GOT3 (cell line): ENCODE data around the gene MLLT1.
"Not testable (repeated sequence)": the region's sequence is repeated elsewhere in the genome, so short reads cannot be mapped to it uniquely, and the experiment has no call there.

ENCODE experiments used
- DNase-seq: peaks from one replicate; lab custom pipeline; 2025; ENCODE audit warnings: mixed read lengths; lab: John Stamatoyannopoulos, UW

MLLT1 gene

GRCh38 chr19:6279931-6280591 is at the start of gene MLLT1:
Gene MLLT1, minus strand, starts transcription at chr19:6279975. Its CDS starts 191 bp downstream, at chr19:6279784.
- peak; percentile 80 for DNase-seq

DNA sequence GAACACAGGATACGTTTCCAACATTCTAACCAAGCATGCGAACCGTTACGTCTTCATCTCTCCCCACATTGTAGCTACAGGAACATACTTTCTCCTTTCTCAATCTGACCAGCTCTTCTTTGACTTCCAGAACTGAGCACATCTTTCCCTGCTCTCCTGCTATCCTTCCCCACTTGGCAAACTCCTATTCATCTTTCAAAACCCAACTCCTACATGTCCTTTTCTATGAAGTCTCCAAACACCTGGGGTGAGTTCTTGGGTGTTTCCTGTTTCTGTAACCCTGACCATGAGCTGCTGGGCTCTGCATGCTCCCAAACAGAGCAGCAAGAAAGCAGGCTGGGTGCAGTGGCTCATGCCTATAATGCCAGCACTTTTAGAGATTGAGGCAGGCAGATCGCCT is 47.0 kb upstream of the MLLT1 start:
- no peak for DNase-seq

DNA sequence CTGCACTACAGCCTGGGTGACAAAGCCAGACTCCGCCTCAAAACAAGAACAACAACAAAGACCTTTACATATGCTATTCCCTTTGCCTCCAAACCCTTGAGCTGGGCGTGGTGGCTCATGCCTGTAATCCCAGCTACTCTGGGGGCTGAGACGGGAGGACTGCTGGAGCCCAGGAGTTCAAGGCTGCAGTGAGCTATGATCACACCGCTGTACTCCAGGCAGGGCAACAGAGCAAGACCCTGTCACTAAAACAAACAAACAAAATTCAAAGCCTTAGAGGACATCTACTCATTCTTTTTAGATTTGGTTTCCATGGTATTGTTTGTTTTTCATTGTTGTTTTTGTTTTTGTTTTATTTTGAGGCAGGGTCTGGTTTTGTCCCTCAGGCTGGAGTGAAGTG is 45.8 kb upstream of the MLLT1 start:
- no peak for DNase-seq

- no peak for DNase-seq
Measured at GRCh38 chr19:6324757-6325156, 45.0 kb upstream of the MLLT1 start.

GRCh38 chr19:6322284-6322683 is 42.5 kb upstream of the MLLT1 start:
- DNase-seq: no peak

GRCh38 chr19:6319376-6319775 is 39.6 kb upstream of the MLLT1 start:
- DNase-seq: no peak

- no peak for DNase-seq
Measured at GRCh38 chr19:6318772-6319171, 39.0 kb upstream of the MLLT1 start.

DNA sequence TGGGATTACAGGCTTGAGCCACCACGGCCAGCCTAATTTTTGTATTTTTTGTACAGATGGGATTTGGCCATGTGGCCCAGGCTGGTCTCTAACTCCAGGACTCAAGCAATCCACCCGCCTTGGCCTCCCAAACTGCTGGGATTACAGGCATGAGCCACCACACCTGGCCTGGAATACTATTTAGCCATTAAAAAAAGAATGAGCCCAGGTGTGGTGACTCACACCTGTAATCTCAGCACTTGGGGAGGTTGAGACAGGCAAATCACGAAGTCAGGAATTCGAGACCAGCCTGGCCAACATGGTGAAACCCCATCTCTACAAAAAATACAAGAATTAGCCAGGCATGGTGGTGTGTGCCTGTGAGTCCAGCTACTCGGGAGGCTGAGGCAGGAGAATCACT is 35.9 kb upstream of the MLLT1 start:
- DNase-seq: not testable (repeated sequence)

DNA sequence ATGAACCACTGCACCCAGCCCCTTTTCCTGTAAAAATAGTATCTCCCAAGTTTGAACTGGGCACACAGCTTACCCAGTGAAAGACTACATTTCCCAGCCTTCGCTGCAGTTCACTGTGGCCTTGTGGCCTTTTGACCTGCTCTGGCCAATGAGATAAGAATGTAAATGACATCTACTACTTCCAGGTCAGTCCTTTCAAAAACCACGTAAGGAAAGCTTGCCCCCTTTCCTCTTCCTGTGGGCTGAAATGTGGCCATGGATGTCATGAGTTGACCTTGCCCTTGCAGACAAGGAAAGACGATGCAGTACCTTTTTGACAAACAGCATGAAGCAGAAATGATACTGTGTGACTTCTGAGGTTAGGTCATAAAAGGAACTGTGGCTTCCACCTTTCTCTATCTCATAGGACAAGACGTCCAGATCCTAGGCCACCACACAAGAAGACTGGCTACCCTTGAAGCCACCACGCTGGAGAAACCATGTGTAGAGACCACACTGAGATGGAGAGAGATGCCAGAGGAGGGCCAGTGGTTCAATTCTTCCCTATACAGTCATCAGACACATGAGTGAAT is 33.7 kb upstream of the MLLT1 start:
- DNase-seq: no peak

GRCh38 chr19:6312018-6312417 is 32.2 kb upstream of the MLLT1 start:
- DNase-seq: no peak

DNA sequence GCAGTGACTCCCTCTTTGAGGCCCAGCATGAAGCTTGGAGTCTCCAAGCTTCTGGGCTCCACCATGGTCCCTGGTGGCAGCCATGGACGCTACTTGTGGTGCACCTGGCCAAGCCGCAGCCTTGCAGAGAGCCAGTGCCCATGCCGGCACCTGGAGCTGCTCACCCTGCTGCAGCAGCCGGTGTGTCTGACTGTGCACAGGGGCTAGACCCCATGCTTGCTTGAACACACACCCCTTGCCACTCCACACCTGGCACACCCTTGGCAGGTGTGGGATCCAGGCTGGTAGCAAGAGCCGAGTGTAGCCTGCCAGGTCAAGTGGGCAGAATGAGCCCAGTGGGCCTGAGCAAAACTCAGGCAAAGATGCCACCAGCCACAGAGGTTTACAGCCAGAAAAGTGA is 18.6 kb upstream of the MLLT1 start:
- no peak for DNase-seq

DNA sequence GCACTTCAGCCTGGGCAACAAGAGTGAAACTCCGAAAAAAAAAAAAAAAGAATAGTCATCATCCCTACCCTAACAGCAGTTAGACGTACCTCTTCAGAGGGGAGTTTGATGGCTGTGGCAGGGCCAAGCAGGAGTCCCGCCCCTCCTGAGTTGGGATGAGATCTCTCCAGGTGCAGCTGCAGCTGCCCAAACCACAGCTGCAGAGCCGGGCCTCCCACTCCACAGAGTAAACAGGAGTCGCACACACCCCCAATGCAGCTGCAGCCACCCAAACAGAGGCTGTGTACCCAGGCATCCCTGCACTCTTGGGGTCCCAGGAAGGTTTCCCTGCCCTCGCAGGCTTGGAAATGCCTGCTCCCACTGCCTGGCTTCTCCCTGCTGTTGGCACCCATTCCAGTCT is 17.4 kb upstream of the MLLT1 start:
- no peak for DNase-seq

GRCh38 chr19:6292006-6292405 is 12.2 kb upstream of the MLLT1 start:
- no peak for DNase-seq

GRCh38 chr19:6288737-6289136 is 9.0 kb upstream of the MLLT1 start:
- no peak for DNase-seq

DNA sequence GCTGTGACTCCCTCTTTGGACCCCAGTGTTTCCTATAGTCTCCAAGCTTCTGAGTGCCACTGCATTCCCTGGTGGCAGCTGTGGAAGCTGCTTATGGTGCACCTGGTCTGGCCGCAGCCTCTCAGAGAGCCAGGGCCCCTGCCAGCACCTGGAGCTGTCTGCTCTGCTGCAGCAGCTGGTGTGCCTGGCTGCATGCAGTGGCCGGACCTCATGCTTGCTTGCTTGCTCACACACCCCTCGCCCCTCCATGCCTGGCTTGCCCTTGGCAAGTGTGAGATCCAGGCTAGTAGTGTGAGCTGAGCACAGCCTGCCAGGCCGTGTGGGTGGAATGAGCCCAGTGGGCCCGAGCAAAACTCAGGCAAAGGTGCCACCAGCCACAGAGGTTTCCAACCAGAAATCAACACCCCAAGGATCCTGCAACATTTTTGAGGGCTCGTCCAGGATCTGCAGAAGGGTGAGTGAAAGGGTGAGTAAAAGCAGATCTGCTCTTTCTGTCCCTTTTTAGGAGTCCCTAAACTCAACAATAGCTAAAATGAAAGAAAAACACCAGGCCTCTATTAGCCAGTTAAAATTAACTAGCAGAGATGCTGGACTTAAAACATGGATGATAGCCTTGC is 7.6 kb upstream of the MLLT1 start:
- no peak for DNase-seq

DNA sequence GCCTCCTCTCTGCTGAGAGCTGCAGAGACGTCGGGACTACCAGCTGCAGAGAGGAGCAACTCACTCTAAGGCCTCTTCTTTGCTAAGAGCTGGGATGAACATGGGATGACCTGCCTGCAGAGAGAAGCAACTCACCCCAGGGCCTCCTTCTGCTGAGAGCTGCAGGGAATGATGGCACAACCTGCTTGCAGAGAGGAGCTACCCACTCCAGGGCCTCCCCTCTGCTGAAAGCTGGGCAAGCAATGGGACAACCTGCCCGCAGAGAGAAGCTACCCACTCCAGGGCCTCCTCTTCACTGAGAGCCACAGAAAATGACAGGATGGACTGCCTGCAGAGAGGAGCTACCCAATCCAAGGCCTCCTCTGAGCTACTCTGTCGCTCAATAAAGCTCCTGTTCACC is 6.9 kb upstream of the MLLT1 start:
- DNase-seq: no peak

- not testable (repeated sequence) for DNase-seq
Measured at GRCh38 chr19:6282393-6282792, 2.6 kb upstream of the MLLT1 start.

GRCh38 chr19:6279620-6279930 is 200 bp downstream of the MLLT1 start:
- no peak for DNase-seq

DNA sequence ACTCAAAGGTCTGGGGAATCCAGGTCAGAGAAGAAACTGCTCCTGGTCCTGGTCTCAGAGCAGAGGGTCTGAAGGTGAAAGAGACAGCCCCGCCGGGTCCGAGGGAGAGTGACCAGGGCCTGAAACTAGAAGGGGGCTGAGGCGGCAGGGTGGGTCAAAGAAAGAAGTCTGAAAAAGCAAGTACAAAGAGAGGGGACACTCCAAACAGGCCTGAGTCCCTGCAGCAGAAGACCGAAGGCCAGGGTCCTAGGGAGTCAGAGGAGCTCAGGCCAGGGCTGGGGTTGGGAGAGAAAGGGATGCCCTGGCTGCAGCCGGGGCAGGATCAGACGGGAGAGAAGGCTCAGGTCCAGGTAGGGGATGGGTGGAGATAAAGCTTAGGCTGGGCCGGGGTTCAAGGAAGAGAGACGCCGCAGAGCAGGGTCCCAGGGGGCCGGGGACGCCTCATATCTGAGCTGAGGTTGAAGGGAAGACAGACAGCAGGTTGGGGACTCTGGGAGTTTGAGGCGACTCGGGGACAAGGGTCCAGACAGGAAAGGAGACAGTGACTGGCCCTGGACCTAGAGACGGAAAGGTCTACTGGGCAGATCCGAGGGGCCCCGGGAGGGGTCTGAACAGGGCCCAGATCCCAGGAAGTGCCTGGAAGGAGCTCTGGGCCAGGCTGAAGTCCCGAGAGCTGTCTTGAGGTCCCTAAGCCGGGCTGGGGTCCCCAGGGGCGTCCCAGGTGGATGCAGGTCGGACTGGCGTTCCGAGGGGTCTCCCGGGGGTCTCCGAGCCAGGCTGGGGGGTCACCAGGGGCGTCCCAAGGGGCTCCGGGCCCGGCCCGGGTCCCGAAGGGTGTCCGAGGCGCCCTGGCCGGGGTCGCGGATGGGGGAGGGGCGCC is 795 bp downstream of the MLLT1 start:
- no peak for DNase-seq

GRCh38 chr19:6278051-6278450 is 1.7 kb downstream of the MLLT1 start:
- no peak for DNase-seq

DNA sequence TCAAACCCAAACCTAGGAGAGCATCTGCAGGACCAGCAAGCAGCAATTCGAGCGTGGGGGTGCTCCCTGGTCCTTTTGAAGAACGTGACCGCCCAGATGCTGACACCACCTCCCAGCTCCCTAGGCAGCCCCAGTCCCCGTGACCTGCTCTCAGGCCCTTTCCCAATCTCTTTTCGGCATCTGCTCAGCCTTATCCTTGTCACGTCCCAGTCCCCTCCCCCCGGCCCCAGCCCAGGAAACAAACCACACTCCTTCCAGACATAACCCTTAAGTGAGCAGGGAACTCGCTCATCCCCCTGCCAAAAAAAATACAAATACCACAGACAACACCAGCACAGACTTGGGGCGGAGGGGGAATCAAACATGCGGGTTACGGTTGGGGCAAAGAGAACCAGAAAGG is 3.3 kb downstream of the MLLT1 start:
- DNase-seq: no peak

DNA sequence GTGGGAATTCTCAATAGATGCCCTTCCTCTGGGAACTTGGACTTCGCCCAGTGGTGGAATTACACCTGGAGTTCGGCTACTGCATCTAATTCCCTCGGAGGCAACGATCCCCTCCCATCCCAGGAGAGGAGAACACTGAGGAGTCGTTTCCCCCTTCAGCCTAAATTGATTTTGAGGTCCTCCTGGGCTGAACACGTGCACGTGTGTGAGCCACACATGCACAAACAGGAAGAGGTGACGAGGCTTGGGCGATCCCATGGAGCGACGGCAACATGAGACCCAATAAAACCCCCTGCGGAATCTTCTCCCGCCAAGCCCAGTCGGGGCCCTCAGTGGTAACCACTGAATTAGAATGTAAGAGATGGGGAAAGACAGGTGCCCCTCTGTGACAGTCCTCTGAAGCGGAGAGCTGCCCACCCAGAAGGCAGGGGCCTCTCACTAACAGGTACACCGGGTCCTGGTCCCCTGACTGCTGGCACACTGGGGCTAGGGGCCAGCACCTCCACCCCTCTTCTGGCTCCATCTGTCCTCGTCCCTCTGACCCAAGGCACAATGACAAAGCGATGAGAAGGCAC is 4.5 kb downstream of the MLLT1 start:
- DNase-seq: no peak

DNA sequence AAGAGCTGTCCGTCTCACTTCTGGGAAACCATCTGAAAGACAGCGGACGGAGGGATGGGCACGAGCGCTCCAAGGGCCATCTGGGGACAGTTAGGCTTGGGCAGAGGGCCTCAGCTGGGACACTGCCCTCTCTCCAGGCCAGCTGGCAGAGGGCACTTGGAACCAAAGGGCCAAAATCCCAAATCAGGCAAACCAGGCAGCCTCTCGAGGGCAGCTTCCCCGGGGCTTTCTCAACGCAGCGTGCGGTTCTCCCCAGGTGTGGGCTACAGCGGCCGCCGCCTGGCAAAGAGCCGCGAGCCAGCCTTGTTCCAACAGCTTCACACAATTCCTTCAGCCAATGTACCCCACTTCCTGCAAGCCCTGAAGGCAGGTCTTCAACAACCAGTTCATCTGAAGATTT is 5.0 kb downstream of the MLLT1 start:
- DNase-seq: no peak
